ENCODE results near the gene CDH12.

DNA sequence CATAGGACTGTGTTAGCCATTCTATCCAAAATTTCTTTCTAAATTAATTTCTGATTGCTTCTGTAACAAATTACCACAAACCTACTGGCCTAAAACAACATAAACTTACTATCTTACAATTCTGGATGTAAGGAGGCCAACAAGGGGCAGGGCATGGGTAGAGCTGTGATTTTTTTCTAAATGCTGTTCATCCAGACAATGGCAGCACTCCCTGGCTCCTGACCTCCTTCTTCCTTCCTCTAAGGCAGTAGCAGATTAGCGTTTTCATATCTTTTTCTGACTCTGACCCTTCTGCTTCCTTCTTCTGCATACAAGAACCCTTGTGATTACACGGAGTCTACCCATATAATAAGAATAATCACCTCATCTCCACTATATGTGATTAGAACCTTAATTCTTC lies 1005.8 kb downstream of the CDH12 start:
- TF ChIP-seq, protein P1, sequence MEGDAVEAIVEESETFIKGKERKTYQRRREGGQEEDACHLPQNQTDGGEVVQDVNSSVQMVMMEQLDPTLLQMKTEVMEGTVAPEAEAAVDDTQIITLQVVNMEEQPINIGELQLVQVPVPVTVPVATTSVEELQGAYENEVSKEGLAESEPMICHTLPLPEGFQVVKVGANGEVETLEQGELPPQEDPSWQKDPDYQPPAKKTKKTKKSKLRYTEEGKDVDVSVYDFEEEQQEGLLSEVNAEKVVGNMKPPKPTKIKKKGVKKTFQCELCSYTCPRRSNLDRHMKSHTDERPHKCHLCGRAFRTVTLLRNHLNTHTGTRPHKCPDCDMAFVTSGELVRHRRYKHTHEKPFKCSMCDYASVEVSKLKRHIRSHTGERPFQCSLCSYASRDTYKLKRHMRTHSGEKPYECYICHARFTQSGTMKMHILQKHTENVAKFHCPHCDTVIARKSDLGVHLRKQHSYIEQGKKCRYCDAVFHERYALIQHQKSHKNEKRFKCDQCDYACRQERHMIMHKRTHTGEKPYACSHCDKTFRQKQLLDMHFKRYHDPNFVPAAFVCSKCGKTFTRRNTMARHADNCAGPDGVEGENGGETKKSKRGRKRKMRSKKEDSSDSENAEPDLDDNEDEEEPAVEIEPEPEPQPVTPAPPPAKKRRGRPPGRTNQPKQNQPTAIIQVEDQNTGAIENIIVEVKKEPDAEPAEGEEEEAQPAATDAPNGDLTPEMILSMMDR (IDR thresholded peaks at IDR 0.05; ENCODE audit: insufficient read depth, low read depth, low read length) = no peak
- TF ChIP-seq EZH2 (IDR thresholded peaks at IDR 0.05; ENCODE audit: insufficient read depth, low read length) = no peak
